KMS-11 (cell line): Measurements from ENCODE around the gene STUM.

ENCODE experiments used
- H2AFZ ChIP-seq: fragments of 200-600 bp; sonication (generic); 2 replicates; pipeline ENCODE4 v1.6.1; 2016; ENCODE audit warnings: antibody characterized with exemption, mixed run types, low read depth
- H3K27ac ChIP-seq: fragments of 200-600 bp; sonication (generic); 2 replicates; pipeline ENCODE4 v1.6.1; 2016; ENCODE audit warnings: mild to moderate bottlenecking, mixed run types
- H3K27me3 ChIP-seq: fragments of 200-600 bp; sonication (generic); 2 replicates; pipeline ENCODE4 v1.6.1; 2017; ENCODE audit warnings: mild to moderate bottlenecking, low read depth, mixed run types, moderate library complexity; ENCODE audit not compliant: insufficient read depth
- H3K36me3 ChIP-seq: fragments of 200-600 bp; sonication (generic); 2 replicates; pipeline ENCODE4 v1.6.1; 2017; ENCODE audit warnings: mild to moderate bottlenecking, mixed run types; ENCODE audit not compliant: insufficient read depth
- H3K4me1 ChIP-seq: fragments of 200-600 bp; sonication (generic); 2 replicates; pipeline ENCODE4 v1.6.1; 2016; ENCODE audit warnings: mild to moderate bottlenecking, low read depth, mixed run types; ENCODE audit not compliant: poor library complexity, severe bottlenecking
- H3K4me2 ChIP-seq: fragments of 200-600 bp; sonication (generic); 2 replicates; pipeline ENCODE4 v1.7.0; 2016; ENCODE audit warnings: mild to moderate bottlenecking, mixed run types
- H3K4me3 ChIP-seq: fragments of 200-600 bp; sonication (generic); IDR thresholded peaks from 2 replicates; pipeline ENCODE4 v1.6.1; 2017; ENCODE audit warnings: low read depth, low read length, mixed read lengths; ENCODE audit not compliant: insufficient read depth
- H3K79me2 ChIP-seq: fragments of 200-600 bp; sonication (generic); 2 replicates; pipeline ENCODE4 v1.6.1; 2016; ENCODE audit warnings: low read depth, mixed run types; ENCODE audit not compliant: insufficient read depth
- H3K9ac ChIP-seq: fragments of 200-600 bp; sonication (generic); 2 replicates; pipeline ENCODE4 v1.6.1; 2016; ENCODE audit warnings: mild to moderate bottlenecking, mixed run types
- H4K20me1 ChIP-seq: fragments of 200-600 bp; sonication (generic); 2 replicates; pipeline ENCODE4 v1.6.1; 2016; ENCODE audit warnings: mild to moderate bottlenecking, mixed run types; ENCODE audit not compliant: insufficient read depth
- TF ChIP-seq, protein P1 (sequence below): fragments of 200-600 bp; sonication (generic); conservative IDR thresholded peaks from 2 replicates; pipeline ENCODE4 v1.6.1; 2017; ENCODE audit warnings: low read depth, mild to moderate bottlenecking, antibody characterized with exemption, low read length, moderate library complexity, mixed read lengths

STUM gene

DNA sequence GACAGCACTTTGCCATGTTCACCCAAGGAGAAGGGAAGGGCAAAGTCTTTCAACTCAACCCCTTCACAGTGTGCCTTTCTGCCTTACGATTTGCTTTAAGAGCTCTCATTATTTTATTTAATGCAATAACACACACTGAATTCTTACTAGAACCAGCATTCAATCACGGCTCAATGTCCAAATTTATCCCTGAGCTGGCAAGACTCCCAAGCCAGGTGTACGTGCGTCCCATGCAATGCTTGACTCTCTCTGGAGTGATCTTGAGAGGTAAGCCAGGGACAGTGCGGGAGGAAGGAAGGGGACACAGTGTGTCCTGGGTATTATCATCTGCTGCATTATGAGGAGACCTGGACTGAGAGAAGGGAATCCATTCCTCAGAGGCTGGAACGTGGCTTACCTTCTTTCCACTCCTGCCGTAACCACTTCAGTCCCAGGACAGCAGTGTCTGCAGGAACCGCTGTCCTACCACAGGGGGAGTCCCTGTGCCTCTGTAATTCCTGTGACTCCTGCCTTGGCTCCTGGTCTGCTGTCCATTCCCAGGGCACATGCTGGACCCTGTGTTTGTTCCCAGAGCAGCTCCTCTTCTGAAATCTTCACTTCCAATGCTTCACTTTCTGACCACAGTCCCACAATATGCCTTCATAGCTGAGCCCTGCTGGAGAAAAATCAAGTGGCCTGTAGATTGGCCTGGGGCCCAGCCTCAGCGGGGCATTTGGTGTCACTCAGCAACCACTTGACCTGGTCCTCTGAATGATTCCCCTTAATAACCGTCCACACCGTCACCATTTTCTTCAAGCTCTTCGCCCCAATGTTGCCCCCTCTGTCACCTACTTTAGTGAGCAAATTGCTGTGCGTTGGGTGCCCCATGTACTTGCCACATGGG lies 28.6 kb upstream of the STUM start:
- TF ChIP-seq, protein P1, sequence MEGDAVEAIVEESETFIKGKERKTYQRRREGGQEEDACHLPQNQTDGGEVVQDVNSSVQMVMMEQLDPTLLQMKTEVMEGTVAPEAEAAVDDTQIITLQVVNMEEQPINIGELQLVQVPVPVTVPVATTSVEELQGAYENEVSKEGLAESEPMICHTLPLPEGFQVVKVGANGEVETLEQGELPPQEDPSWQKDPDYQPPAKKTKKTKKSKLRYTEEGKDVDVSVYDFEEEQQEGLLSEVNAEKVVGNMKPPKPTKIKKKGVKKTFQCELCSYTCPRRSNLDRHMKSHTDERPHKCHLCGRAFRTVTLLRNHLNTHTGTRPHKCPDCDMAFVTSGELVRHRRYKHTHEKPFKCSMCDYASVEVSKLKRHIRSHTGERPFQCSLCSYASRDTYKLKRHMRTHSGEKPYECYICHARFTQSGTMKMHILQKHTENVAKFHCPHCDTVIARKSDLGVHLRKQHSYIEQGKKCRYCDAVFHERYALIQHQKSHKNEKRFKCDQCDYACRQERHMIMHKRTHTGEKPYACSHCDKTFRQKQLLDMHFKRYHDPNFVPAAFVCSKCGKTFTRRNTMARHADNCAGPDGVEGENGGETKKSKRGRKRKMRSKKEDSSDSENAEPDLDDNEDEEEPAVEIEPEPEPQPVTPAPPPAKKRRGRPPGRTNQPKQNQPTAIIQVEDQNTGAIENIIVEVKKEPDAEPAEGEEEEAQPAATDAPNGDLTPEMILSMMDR = no peak
- Histone ChIP-seq H3K9ac (no peak overlapping the region), H2AFZ (no peak overlapping the region), H3K4me2 (no peak overlapping the region), H3K27ac (no peak overlapping the region), H3K4me1 (no peaks in the 10 kb centered on the region), H3K36me3 (no peaks in the 10 kb centered on the region), H3K79me2 (no peaks in the 10 kb centered on the region), H3K27me3 (no peaks in the 10 kb centered on the region), H3K4me3 (no peak overlapping the region), H4K20me1 (no peaks in the 10 kb centered on the region)

DNA sequence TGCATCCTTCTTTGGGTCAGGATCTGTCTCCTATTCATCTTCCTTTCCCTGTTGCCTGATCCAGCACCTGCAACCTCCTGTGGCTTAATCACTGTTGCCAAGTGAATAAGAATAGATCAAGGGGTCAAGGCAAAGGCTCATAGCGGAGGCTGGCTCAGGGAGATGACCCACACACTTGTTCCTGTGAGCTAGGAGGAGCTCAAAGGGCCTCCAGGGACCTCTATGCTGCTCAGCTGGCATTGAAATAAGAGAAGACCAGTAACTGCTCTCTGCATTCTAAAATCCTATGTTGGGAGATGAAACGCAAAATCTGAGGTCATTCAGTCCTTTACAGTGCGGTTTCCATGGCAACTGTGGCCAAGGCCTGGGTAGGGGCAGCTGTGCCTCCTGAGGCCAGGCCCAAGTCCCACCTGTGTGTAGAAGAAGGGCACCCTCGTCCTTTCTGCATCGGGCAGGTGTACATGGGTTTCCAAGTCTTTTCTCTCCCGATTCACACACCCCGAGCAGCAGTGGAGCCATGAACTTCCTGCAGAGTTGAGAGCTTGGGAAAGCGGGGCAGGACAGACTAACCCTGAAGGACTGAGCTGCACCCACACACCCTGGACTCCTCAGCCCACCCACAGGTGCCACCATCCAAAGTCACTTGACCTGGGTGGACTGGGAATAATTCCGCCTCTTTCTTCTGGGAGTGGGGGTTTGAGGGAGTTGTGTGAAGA lies 27.8 kb upstream of the STUM start:
- H3K4me1 ChIP-seq = no peaks in the 10 kb centered on the region
- no peak overlapping the region for H3K4me2 ChIP-seq
- no peaks in the 10 kb centered on the region for H3K79me2 ChIP-seq
- no peaks in the 10 kb centered on the region for H3K27me3 ChIP-seq
- no peak overlapping the region for H3K4me3 ChIP-seq
- TF ChIP-seq, protein P1 = no peak
- no peak overlapping the region for H2AFZ ChIP-seq
- H4K20me1 ChIP-seq = no peaks in the 10 kb centered on the region
- H3K36me3 ChIP-seq = no peaks in the 10 kb centered on the region
- H3K9ac ChIP-seq = no peak overlapping the region
- no peak overlapping the region for H3K27ac ChIP-seq

DNA sequence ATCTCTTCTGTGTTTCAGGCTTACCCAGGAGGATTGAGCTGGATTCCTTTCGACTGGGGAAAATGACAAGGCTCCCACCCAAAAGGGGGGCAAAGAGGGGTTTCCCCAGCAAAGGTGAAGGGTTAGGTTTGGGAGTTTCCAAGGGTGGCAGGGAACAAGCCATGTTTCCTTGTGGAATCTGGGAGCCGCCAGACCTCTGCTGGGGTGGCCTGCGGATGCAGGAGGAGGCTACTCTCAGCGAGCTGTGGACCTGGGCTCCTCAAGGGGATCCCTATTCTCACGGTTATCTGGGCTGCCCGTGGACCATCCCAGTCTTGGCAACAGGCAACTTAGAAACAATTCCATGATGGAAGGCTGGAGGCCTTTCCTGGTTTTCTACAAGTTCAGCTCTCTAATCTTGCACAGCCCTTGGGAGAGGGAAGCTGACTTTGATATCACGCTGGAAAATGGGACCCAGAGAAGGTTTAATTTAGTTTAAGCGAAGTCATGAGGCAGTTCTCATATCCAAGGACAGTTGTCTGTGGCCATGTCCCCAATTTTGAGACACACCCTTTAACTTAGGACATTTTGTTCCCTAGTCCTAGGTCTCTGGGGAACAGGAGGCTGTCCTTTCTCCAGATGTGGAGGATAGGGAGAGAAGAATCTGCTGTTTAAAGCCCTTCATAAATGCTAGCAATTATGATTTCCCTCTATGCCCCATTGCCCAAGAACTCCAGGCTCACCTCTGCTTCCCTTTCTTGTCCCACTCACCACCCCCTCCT lies 24.7 kb upstream of the STUM start:
- no peaks in the 10 kb centered on the region for H3K4me1 ChIP-seq
- H3K27me3 ChIP-seq = no peaks in the 10 kb centered on the region
- no peaks in the 10 kb centered on the region for H3K79me2 ChIP-seq
- TF ChIP-seq, protein P1 = no peak
- no peaks in the 10 kb centered on the region for H4K20me1 ChIP-seq
- no peak overlapping the region for H3K4me2 ChIP-seq
- no peak overlapping the region for H3K27ac ChIP-seq
- no peak overlapping the region for H2AFZ ChIP-seq
- H3K36me3 ChIP-seq = no peaks in the 10 kb centered on the region
- H3K9ac ChIP-seq = no peak overlapping the region
- no peak overlapping the region for H3K4me3 ChIP-seq

DNA sequence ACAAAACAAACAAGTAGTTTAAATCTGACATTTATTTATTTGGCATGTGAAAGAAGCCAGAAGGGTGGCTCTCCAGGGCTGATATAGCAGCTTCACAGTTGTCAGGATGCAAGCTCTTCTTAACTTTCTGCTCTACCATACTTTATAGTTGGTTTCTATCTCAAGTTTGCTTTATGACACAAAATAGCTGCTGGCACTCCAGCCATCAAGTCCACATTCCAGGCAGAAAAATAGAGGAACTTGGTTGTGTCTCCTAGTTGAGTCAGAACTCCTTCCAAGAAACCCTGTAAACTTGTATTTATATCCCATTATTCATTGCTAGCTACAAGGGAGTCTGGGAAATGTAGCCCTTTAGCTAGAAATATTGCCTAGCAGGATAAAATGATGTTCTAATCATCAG lies 24.0 kb upstream of the STUM start:
- Histone ChIP-seq H2AFZ (no peak overlapping the region), H3K9ac (no peak overlapping the region), H3K4me1 (no peaks in the 10 kb centered on the region), H3K4me2 (no peak overlapping the region), H3K79me2 (no peaks in the 10 kb centered on the region), H3K27me3 (no peaks in the 10 kb centered on the region), H3K36me3 (no peaks in the 10 kb centered on the region), H3K4me3 (no peak overlapping the region), H4K20me1 (no peaks in the 10 kb centered on the region), H3K27ac (no peak overlapping the region)
- TF ChIP-seq, protein P1 = no peak
